Suprapubic skin (tissue), 4 donors: ENCODE measurements around the gene CAD. TPM values are rescaled to one million over a fixed set of nuclear protein-coding genes. Genes with fewer than 3 reads are reported as not detected.
"Not testable (repeated sequence)": the region's sequence is repeated elsewhere in the genome, so short reads cannot be mapped to it uniquely, and the experiment has no call there.

ENCODE experiments used
- DNase-seq, 2 donors: peaks; one replicate each; pipeline ENCODE4 v3.0.0-alpha.2; 2019; ENCODE audit warnings: low spot score in 2 of 2
- H3K27ac ChIP-seq: fragments of 200-600 bp; sonication (generic); one replicate; pipeline ENCODE4 v1.5.1; 2019
- H3K27me3 ChIP-seq: fragments of 200-600 bp; sonication (generic); one replicate; pipeline ENCODE4 v1.5.1; 2019
- H3K36me3 ChIP-seq: fragments of 200-600 bp; sonication (generic); one replicate; pipeline ENCODE4 v1.5.1; 2019
- H3K4me1 ChIP-seq: fragments of 200-600 bp; sonication (generic); one replicate; pipeline ENCODE4 v1.5.1; 2019
- H3K4me3 ChIP-seq: fragments of 200-600 bp; sonication (generic); one replicate; pipeline ENCODE4 v1.5.1; 2019; ENCODE audit warnings: mild to moderate bottlenecking
- H3K9me3 ChIP-seq: fragments of 200-600 bp; sonication (generic); one replicate; pipeline ENCODE4 v1.5.1; 2019
- CTCF ChIP-seq, 2 donors: fragments of 200-600 bp in 1 of 2; fragments of 450-650 bp in 1 of 2; sonication (generic) in 1 of 2; IDR thresholded peaks; one replicate each; pipeline ENCODE4 v1.5.1; 2016 to 2019; ENCODE audit warnings: antibody characterized with exemption in 2 of 2, mild to moderate bottlenecking in 1 of 2, moderate library complexity in 1 of 2
- EP300 ChIP-seq: sonication (generic); formaldehyde crosslinking; IDR thresholded peaks from one replicate; pipeline ENCODE4 v1.6.1; 2017; ENCODE audit warnings: antibody characterized with exemption
- POLR2A ChIP-seq, 2 donors: fragments of 450-650 bp; IDR thresholded peaks; one replicate each; pipeline ENCODE4 v1.6.1; 2017; ENCODE audit warnings: antibody characterized with exemption in 2 of 2, mild to moderate bottlenecking in 2 of 2, moderate library complexity in 2 of 2
- POLR2AphosphoS5 ChIP-seq, 3 donors: sonication (generic); formaldehyde crosslinking; IDR thresholded peaks; one replicate each; pipeline ENCODE4 v1.6.1; 2017; ENCODE audit warnings: antibody characterized with exemption in 3 of 3
- WGBS: methylation state at CpG from one replicate; pipeline ENCODE4 v1.1.5; 2018; 5-methylcytosine and 5-hydroxymethylcytosine counted together
- total RNA-seq, 4 donors: library from RNA; depleted of rRNA; stranded (reverse); fragments of >200 nt; gene quantifications; one replicate each; pipeline ENCODE4 v1.1.0, GENCODE V29; 2016

CAD gene
- total RNA-seq, 4 donors from 2014 or later = 33.7 to 64.8 (median 42.1) TPM

- TF ChIP-seq POLR2AphosphoS5 (IDR thresholded peaks at IDR 0.05) (no peak), EP300 (no peak), CTCF (IDR thresholded peaks at IDR 0.05) (no peak), POLR2A (IDR thresholded peaks at IDR 0.05) (no peak)
- Histone ChIP-seq H3K9me3 (no peaks in the 10 kb centered on the region), H3K27me3 (peaks cover 85% of the 10 kb centered on the region), H3K27ac (no peak within 1 kb of the TSS), H3K36me3 (no peaks in the 10 kb centered on the region), H3K4me3 (peak within 1 kb of the TSS; percentile 52), H3K4me1 (peaks cover 38% of the 10 kb centered on the region)
- peak in 1 of 2 donors; percentile 80 for DNase-seq
- 0% methylated on average over 4 of the region's 96 CpGs for WGBS
Measured at GRCh38 chr2:27262379-27263286, 45.5 kb downstream of the CAD start, which contains the start of gene SLC30A3. TSS of gene SLC30A3 (minus strand) at chr2:27263047. CDS start at chr2:27262906, 141 bp downstream.

- Histone ChIP-seq H3K27me3 (peaks cover 83% of the 10 kb centered on the region), H3K4me1 (peaks cover 38% of the 10 kb centered on the region), H3K27ac (no peak overlapping the region), H3K36me3 (no peaks in the 10 kb centered on the region), H3K9me3 (no peaks in the 10 kb centered on the region), H3K4me3 (peak overlapping the region; percentile 52)
- 3% methylated on average over 44 of the region's 46 CpGs for WGBS
- TF ChIP-seq POLR2A (IDR thresholded peaks at IDR 0.05) (no peak), POLR2AphosphoS5 (IDR thresholded peaks at IDR 0.05) (no peak), EP300 (no peak), CTCF (IDR thresholded peaks at IDR 0.05) (no peak)
- DNase-seq = no peak
Measured at GRCh38 chr2:27263287-27264252, 46.4 kb downstream of the CAD start.

GRCh38 chr2:27264253-27264752 lies 47.1 kb downstream of the CAD start:
- Histone ChIP-seq H3K9me3 (no peaks in the 10 kb centered on the region), H3K27me3 (peaks cover 79% of the 10 kb centered on the region), H3K36me3 (no peaks in the 10 kb centered on the region), H3K27ac (no peak overlapping the region), H3K4me1 (peaks cover 38% of the 10 kb centered on the region), H3K4me3 (peak overlapping the region; percentile 52)
- no peak for DNase-seq
- under 1% methylated on average over 24 of the region's 38 CpGs for WGBS
- no peak for TF ChIP-seq POLR2AphosphoS5 (IDR thresholded peaks at IDR 0.05)

GRCh38 chr2:27264753-27265535 lies 47.8 kb downstream of the CAD start:
- Histone ChIP-seq H3K36me3 (no peaks in the 10 kb centered on the region), H3K9me3 (no peaks in the 10 kb centered on the region), H3K27me3 (peaks cover 80% of the 10 kb centered on the region), H3K27ac (no peak overlapping the region), H3K4me3 (peak overlapping the region; percentile 52), H3K4me1 (peaks cover 38% of the 10 kb centered on the region)
- 25% methylated on average over 11 of the region's 56 CpGs for WGBS
- DNase-seq = no peak
- TF ChIP-seq POLR2AphosphoS5 (IDR thresholded peaks at IDR 0.05) (no peak), CTCF (IDR thresholded peaks at IDR 0.05) (peak in 1 of 2 donors; percentile 20)

- peaks cover 38% of the 10 kb centered on the region for H3K4me1 ChIP-seq
- H3K27ac ChIP-seq = no peak overlapping the region
- no peaks in the 10 kb centered on the region for H3K9me3 ChIP-seq
- DNase-seq = no peak
- no peak overlapping the region for H3K4me3 ChIP-seq
- H3K27me3 ChIP-seq = peaks cover 78% of the 10 kb centered on the region
- TF ChIP-seq POLR2AphosphoS5 (IDR thresholded peaks at IDR 0.05) = no peak
- no peak for TF ChIP-seq POLR2A (IDR thresholded peaks at IDR 0.05)
- no peak for TF ChIP-seq EP300
- no peak for TF ChIP-seq CTCF (IDR thresholded peaks at IDR 0.05)
- no peaks in the 10 kb centered on the region for H3K36me3 ChIP-seq
Measured at GRCh38 chr2:27265536-27265870, 48.3 kb downstream of the CAD start.

GRCh38 chr2:27268296-27268695 lies 51.1 kb downstream of the CAD start:
- H3K36me3 ChIP-seq, H3K4me3 ChIP-seq, DNase-seq, H3K9me3 ChIP-seq, H3K27ac ChIP-seq: not testable (repeated sequence)
- Histone ChIP-seq H3K4me1 (peaks cover 20% of the 10 kb centered on the region), H3K27me3 (peaks cover 50% of the 10 kb centered on the region)
- 93% methylated on average over 13 of the region's 13 CpGs for WGBS
